Measurements from ENCODE around the gene POLR2M. TPM values are rescaled to one million over a fixed set of nuclear protein-coding genes. Genes with fewer than 3 reads are reported as not detected.
A peak's percentile ranks its signal among the peaks of the same experiment; 100 is the strongest.

Gene POLR2M
- total RNA-seq, 4 donors from 2014 or later = 95.2 to 1,545 (median 900) TPM

GRCh38 chr15:57751177-57751800 is 44.8 kb downstream of the POLR2M start:
- H3K4me1 ChIP-seq = no peaks in the 10 kb centered on the region
- no peaks in the 10 kb centered on the region for H3K36me3 ChIP-seq
- DNase-seq = no peak
- intact Hi-C loops (cut with DNase I; ENCODE audit: low total_unique reads) = no loop called here
- no peaks in the 10 kb centered on the region for H3K27me3 ChIP-seq
- peak overlapping the region; percentile 72 to 75 for H3K27ac ChIP-seq
- H3K9me3 ChIP-seq = no peaks in the 10 kb centered on the region
- TF ChIP-seq CTCF (IDR thresholded peaks at IDR 0.05) (peak; percentile 48 to 71 (median 54)), POLR2A (IDR thresholded peaks at IDR 0.05) (no peak)
- no peak overlapping the region for H3K4me3 ChIP-seq

- no peaks in the 10 kb centered on the region for H3K27me3 ChIP-seq
- intact Hi-C loops (cut with DNase I; ENCODE audit: low total_unique reads) = no loop called here
- peak; percentile 75 for DNase-seq
- TF ChIP-seq CTCF (IDR thresholded peaks at IDR 0.05) (peak; percentile 39 to 53 (median 44)), POLR2A (IDR thresholded peaks at IDR 0.05) (no peak)
- H3K4me3 ChIP-seq = peak overlapping the region in 1 of 2 donors; percentile 28
- no peaks in the 10 kb centered on the region for H3K36me3 ChIP-seq
- H3K9me3 ChIP-seq = no peaks in the 10 kb centered on the region
- no peaks in the 10 kb centered on the region for H3K4me1 ChIP-seq
- peak overlapping the region; percentile 72 to 75 for H3K27ac ChIP-seq
These were observed 45.9 kb downstream of the POLR2M start for GRCh38 chr15:57752436-57752835.

GRCh38 chr15:57752840-57753239 is 46.3 kb downstream of the POLR2M start:
- peak overlapping the region in 1 of 2 donors; percentile 28 for H3K4me3 ChIP-seq
- no peaks in the 10 kb centered on the region for H3K36me3 ChIP-seq
- no peaks in the 10 kb centered on the region for H3K4me1 ChIP-seq
- TF ChIP-seq CTCF (IDR thresholded peaks at IDR 0.05) (no peak), POLR2A (IDR thresholded peaks at IDR 0.05) (no peak)
- intact Hi-C loops (cut with DNase I; ENCODE audit: low total_unique reads) = no loop called here
- no peaks in the 10 kb centered on the region for H3K27me3 ChIP-seq
- DNase-seq = no peak
- no peaks in the 10 kb centered on the region for H3K9me3 ChIP-seq
- peak overlapping the region; percentile 72 to 75 for H3K27ac ChIP-seq

GRCh38 chr15:57756466-57756865 is 50.0 kb downstream of the POLR2M start:
- no peak for DNase-seq
- intact Hi-C loops (cut with DNase I; ENCODE audit: low total_unique reads) = no loop called here
- TF ChIP-seq CTCF (IDR thresholded peaks at IDR 0.05) (no peak), POLR2A (IDR thresholded peaks at IDR 0.05) (no peak)

DNA sequence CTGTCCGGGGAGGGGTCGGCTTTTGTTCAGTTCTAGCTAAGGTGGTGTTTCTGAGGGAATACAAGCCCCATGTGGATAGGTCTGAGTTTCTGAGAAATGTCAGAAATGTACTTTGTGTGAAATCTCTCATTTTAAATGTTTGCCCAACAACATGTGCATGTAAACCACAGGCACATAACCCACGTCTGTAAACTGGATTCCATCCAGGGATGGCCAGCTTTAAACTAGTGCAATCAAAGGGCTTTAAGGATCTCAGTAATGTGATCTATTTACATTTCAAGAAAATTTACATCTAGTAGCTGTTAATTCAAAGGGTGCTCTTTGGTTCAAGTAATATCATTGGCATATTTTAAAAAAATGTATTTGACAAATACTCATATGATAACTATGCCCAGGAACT is 52.0 kb downstream of the POLR2M start:
- no peaks in the 10 kb centered on the region for H3K9me3 ChIP-seq
- no peak for DNase-seq
- no peaks in the 10 kb centered on the region for H3K36me3 ChIP-seq
- H3K4me1 ChIP-seq = no peaks in the 10 kb centered on the region
- TF ChIP-seq POLR2A (IDR thresholded peaks at IDR 0.05) = no peak
- no peak for TF ChIP-seq CTCF (IDR thresholded peaks at IDR 0.05)
- intact Hi-C loops (cut with DNase I; ENCODE audit: low total_unique reads) = no loop called here
- H3K27me3 ChIP-seq = no peaks in the 10 kb centered on the region
- H3K27ac ChIP-seq = no peak overlapping the region
- no peak overlapping the region for H3K4me3 ChIP-seq

More at GRCh38 chr15:57756466-57756865, 50.0 kb downstream of the POLR2M start:
- Histone ChIP-seq H3K36me3 (no peaks in the 10 kb centered on the region), H3K27ac (no peak overlapping the region), H3K4me1 (no peaks in the 10 kb centered on the region), H3K9me3 (no peaks in the 10 kb centered on the region), H3K4me3 (no peak overlapping the region), H3K27me3 (no peaks in the 10 kb centered on the region)

Data from uterus (tissue), 4 donors.